H54 (cell line): ENCODE data around the gene AGR3.

Source experiments
- DNase-seq: peaks from one replicate; pipeline ENCODE4 v3.0.0; 2011; ENCODE audit warnings: low spot score, mixed read lengths; ENCODE audit not compliant: insufficient read length
- FAIRE-seq: peaks from 3 replicates; lab custom pipeline; 2011; peaks lifted over from hg19 to GRCh38; lab: Jason Lieb, UNC
- POLR2A ChIP-seq: IDR thresholded peaks from 2 replicates; pipeline ENCODE4 v1.6.1; 2011; ENCODE audit warnings: low read depth, mild to moderate bottlenecking, low read length

Gene AGR3

GRCh38 chr7:16914771-16915170, 33.0 kb upstream of the AGR3 start:
- FAIRE-seq (no peak), DNase-seq (no peak)
- TF ChIP-seq POLR2A, result no peak

DNA sequence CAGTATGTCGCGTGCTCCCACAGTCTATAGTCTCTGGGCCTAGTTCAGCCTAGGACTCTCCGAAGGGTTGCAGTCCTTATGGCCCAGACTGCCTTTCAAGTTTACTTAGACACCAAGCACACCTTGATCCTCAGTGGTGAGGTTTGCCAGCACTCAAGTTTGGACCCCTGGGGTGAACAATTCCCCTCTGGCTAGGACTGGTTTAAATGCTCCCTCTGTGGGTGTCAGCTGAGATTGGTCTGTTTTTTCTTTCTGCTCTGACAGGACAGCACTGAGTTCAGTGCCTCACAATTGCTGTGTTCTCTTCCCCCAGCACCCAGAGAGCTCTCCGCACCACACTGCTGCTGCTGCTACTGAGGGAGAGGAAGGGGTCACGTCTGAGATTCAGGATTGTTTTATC, 31.9 kb upstream of the AGR3 start:
- FAIRE-seq, result no peak
- TF ChIP-seq POLR2A, result no peak

DNA sequence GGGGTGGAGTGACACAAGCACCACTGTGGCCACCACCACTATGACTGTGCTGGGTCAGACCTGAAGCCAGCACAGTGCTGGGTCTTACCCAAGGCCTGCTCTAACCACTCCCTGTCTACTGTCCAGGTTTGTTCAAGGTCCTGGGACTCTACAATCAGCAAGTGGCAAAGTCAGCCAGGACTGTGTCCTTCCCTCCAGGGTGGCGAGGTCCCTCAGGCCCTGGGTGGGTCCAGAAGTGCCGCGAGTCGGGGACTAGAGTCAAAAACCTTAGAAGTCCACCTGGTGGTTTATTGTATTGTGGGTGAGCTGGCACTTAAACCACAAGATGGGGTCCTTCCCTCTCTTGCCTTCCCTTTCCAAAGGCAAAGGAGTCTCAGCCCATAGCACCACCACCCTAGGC, 30.8 kb upstream of the AGR3 start:
- DNase-seq (no peak), FAIRE-seq (no peak)
- no peak for TF ChIP-seq POLR2A

More for the DNA sequence above, 31.9 kb upstream of the AGR3 start:
- DNase-seq, result no peak

DNA sequence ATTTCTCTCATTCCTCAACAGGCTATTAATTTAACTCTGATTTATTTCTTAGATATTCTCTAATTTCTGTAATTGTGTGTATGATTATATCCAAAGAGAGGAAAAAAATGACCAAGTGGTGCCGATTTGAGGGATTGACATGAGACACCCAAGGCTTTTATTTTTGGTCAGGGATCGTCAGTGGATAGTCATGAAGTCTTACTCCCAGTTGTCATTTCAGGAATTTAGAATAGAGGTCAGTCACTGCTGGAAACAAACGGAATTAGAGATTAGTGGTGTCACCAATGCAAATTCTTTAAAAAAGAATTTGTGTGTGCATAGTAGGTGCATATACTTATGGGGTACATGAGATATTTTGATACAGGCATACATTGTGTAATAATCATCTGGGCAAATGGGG, 26.8 kb upstream of the AGR3 start:
- FAIRE-seq, result no peak
- no peak for DNase-seq
- no peak for TF ChIP-seq POLR2A

GRCh38 chr7:16905300-16906044, 23.7 kb upstream of the AGR3 start:
- no peak for DNase-seq
- no peak for TF ChIP-seq POLR2A

DNA sequence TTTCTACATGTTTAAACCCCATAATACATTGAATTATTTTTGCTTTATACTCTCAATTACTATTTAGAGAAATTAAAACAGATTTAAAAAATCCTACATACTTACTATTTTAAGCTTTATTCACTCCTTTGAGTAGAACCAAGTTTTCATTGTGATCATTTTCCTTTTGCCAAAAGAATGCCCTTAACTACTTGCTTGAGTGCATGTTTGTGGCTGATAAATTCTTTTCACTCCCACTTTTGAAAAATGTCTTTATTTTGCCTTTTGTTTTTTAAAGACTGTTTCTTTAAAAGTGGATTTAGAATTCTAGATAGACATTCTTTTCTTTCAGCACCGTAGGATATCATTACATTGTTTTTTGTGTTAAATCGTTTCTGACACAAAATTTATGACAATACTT, 22.3 kb upstream of the AGR3 start:
- FAIRE-seq (peak; percentile 27), DNase-seq (no peak)
- no peak for TF ChIP-seq POLR2A

More at GRCh38 chr7:16905300-16906044, 23.7 kb upstream of the AGR3 start:
- FAIRE-seq, result peak; percentile 92

DNA sequence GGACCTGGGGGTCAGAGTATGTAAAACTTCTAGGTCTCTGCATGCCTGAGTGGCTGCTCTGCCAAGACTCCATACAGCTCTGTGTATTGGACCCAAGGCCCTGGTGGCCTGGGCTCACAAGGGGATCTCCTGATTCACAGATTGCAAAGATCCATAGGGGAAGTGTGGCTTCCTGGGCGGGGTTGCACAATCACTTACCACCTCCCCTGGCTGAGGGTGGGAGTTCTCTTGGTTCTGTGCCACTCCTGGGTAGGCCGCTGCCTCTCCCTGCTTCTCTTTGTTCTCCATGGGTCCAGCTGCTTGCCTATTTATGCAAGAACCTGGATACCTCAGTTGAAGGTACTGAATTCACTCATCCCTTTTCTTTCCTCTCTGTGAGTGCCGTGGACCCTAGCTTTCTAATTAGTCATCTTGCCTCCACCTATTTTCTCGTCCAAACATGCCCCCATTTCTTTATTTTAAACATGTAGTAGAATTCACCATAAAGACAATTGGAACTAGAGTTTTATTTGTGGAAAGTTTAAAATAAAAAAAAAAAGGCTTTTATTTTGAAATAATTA, 18.5 kb upstream of the AGR3 start:
- FAIRE-seq (no peak), DNase-seq (no peak)
- no peak for TF ChIP-seq POLR2A

DNA sequence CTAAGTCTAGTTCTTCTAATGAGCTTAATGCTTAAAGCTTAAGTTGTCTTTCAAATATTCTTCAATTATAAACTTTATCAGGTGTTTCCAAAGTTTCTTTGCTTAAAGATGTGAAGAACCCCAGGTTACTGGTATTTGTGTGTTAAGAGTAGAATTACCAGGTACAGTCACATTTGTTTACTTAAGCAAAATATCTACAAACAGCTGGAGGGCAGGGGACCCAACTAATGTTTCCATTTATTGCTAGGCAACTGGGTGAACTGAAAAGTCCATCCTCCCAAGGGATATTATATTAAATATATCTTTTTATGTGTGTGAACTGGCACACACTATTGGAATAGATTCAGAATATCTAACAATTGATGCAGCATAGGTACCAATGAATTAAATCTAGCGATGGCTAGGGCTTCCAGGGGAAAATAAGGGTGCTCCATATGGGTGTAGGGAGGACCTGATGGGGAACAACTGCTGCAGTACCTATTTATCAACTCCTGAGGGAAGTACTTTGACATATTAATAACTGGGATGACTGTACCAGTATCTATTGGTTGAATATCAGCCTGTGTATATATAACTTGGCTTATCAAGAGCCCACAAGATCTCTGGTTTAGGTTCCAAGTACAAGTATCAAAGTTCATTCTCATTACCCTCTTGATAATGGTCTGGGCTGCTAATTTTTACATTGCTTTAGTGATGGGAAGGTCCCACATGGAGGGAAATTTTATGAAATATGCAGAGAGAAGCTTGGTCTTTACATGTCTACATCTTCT, 10.3 kb upstream of the AGR3 start:
- FAIRE-seq, result no peak

GRCh38 chr7:16891338-16891737, 9.6 kb upstream of the AGR3 start:
- DNase-seq (peak; percentile 4), FAIRE-seq (peak; percentile 95)

More for the DNA sequence above, 10.3 kb upstream of the AGR3 start:
- DNase-seq, result no peak
- TF ChIP-seq POLR2A, result no peak

DNA sequence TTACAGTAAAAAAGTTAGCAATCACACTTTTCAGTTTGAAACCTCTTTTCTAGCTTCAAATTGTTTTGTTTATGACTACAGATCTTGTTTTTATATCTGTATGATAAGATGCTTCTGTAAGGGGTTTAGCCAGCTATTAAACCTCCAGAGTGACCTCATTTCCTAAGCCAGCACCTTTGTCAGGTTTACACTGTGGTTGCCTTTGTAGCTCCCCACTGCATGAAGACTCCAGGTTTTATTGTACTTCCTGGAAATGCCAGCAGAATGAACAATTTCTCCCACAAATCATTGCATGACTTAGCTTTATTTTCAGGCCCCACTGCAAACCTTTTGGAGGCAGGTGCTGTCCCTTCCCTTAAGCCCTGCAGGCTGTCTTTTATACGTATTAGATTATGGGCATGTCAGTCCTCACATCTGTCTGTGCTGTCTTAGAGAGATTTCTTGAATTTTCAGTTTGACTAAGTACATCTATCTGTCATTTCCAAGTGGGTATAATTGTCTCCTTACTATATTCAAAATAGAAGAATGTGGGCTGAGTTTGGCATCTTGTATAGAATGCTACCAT, 8.2 kb upstream of the AGR3 start:
- FAIRE-seq (no peak), DNase-seq (no peak)
- TF ChIP-seq POLR2A, result no peak

More at GRCh38 chr7:16891338-16891737, 9.6 kb upstream of the AGR3 start:
- no peak for TF ChIP-seq POLR2A

DNA sequence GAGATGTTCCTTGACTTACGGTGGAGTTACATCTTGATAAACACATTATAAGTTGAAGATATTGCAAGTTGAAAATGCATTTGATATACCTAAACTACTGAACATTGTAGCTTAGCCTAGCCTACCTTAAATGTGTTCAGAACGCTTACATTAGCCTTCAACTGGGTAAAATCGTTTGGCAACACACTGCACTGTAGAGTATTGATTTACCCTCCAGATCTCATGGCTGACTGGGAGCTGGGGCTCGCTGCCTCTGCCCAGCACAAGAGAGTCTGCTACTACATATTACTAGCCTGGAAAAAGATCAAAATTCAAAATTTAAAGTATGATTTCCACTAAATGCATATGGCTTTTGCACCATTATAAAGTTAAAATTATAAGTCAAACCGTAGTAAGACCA, 7.5 kb upstream of the AGR3 start:
- no peak for TF ChIP-seq POLR2A
- DNase-seq (no peak), FAIRE-seq (no peak)

- no peak for DNase-seq
- no peak for FAIRE-seq
- no peak for TF ChIP-seq POLR2A
Measured at GRCh38 chr7:16883918-16884317, 2.1 kb upstream of the AGR3 start.

DNA sequence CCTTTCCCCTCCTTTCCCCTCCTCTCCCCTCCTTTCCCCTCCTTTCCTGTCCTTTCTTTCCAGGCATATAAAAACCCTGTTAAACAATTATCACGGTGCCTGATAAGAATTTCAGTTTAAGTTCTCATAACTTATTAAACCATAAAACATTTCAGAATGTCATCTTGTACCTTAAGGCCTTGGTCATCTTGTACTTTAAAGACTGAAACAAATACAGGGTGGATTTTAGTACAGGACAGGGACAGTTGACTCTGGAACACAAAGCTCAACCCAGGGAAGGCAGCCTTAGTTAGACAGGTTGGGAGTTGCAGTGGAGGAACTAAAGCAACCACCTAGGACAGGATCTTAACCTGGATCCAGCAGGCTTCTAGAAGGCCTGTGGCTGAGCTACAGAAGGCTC, 1.2 kb downstream of the AGR3 start:
- FAIRE-seq (peak; percentile 38), DNase-seq (no peak)
- TF ChIP-seq POLR2A, result no peak

DNA sequence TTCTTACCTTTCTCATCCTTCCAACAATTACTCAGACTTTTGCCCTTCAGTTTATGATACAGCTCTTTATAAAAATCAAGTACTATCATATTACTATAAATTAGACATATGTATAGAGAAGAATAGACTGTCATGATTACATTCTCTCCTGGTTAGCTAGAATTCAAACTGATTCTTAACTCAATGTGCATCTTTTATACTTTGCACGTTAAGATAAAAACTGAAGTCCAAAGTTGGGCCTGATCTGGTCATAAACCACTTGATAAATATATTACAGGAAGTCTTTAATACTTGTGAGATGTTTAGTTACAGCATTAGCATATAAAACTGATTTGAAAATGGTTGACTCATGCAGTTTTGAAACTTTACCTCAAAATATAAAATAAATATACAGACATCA, 2.6 kb downstream of the AGR3 start:
- FAIRE-seq, result no peak
- DNase-seq, result no peak
- no peak for TF ChIP-seq POLR2A
